ENCODE measurements around the gene ARAP3. TPM values are rescaled to one million over a fixed set of nuclear protein-coding genes. Genes with fewer than 3 reads are reported as not detected.

Gene ARAP3
- total RNA-seq, 1 experiment from 2014 or later = 27.6 TPM

DNA sequence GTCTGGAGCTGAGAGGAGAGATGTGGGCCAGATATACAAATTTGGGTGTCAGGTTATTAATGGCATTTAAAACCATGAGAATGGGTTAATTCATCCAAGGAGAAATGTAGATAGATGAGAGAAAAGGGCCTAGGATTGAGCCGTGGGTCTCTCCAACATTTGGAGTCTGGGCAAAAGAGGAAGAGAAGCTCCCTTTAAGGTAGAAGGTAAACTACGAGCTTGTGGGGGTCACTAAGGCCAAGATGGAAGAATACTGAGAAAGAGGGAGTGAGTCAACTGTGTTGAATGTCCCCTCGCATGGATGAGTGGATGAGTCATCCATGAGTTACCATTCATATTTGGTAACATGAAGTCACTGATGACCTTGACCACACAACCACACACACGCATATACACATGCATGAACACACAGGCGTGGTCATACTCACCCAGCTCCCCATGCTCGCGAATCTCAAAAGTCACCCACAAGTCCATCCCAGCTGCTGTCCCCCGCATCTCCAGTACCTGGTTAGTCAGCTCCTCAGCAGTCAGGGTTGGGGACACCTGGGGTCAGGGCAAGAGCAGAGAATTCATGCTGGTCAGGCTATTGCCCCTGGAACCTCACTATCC is 24.0 kb downstream of the ARAP3 start:
- Histone ChIP-seq H3K23me2 (ENCODE audit: insufficient read length, low read depth, low read length, poor library complexity, severe bottlenecking) (no peaks in the 10 kb centered on the region), H2BK20ac (ENCODE audit: low read depth, low read length, poor library complexity, severe bottlenecking) (no peak overlapping the region), H4K5ac (ENCODE audit: insufficient read length, low read depth, low read length) (no peak overlapping the region), H4K91ac (ENCODE audit: insufficient read length, low read depth, low read length) (no peak overlapping the region), H2BK5ac (ENCODE audit: insufficient read length, low read length) (no peak overlapping the region), H2BK15ac (ENCODE audit: low read depth, low read length) (no peak overlapping the region), H2BK12ac (ENCODE audit: insufficient read length, low read depth, low read length) (no peak overlapping the region), H3K9ac (ENCODE audit: extremely low read depth, insufficient read length, low read length) (no peak overlapping the region), H3T11ph (ENCODE audit: low read length) (no peak overlapping the region), H2BK120ac (ENCODE audit: low read depth, low read length, poor library complexity, severe bottlenecking) (no peak overlapping the region), H3K79me2 (ENCODE audit: insufficient read depth, low read length) (no peaks in the 10 kb centered on the region), H4K8ac (replicated peaks; ENCODE audit: insufficient read length, low read depth, low read length) (no peak overlapping the region), H3K23ac (ENCODE audit: insufficient read length, low read depth, low read length) (no peak overlapping the region), H4K20me1 (ENCODE audit: control insufficient read depth, insufficient read depth, insufficient read length) (no peaks in the 10 kb centered on the region), H3K27me3 (ENCODE audit: insufficient read depth, low read length) (no peaks in the 10 kb centered on the region), H3K4ac (ENCODE audit: low read depth, low read length) (no peak overlapping the region), H2AFZ (ENCODE audit: low read length) (no peak overlapping the region), H3K79me1 (ENCODE audit: insufficient read depth, low read depth, low read length, poor library complexity, severe bottlenecking) (no peaks in the 10 kb centered on the region), H3K56ac (ENCODE audit: insufficient read length, low read depth, low read length) (no peak overlapping the region), H3K4me1 (ENCODE audit: insufficient read depth, low read length) (no peaks in the 10 kb centered on the region), H3K9me3 (ENCODE audit: control insufficient read depth, low read depth, low read length) (no peaks in the 10 kb centered on the region), H3K27ac (ENCODE audit: insufficient read length, low read depth, low read length) (no peak overlapping the region), H3K14ac (ENCODE audit: insufficient read depth, low read length) (no peak overlapping the region), H3K4me2 (ENCODE audit: insufficient read depth, insufficient read length, low read length) (no peak overlapping the region), H2AK5ac (ENCODE audit: insufficient read length, low read length) (no peak overlapping the region), H3K18ac (ENCODE audit: insufficient read length, low read depth, low read length) (no peak overlapping the region)
- TF ChIP-seq, protein P1, sequence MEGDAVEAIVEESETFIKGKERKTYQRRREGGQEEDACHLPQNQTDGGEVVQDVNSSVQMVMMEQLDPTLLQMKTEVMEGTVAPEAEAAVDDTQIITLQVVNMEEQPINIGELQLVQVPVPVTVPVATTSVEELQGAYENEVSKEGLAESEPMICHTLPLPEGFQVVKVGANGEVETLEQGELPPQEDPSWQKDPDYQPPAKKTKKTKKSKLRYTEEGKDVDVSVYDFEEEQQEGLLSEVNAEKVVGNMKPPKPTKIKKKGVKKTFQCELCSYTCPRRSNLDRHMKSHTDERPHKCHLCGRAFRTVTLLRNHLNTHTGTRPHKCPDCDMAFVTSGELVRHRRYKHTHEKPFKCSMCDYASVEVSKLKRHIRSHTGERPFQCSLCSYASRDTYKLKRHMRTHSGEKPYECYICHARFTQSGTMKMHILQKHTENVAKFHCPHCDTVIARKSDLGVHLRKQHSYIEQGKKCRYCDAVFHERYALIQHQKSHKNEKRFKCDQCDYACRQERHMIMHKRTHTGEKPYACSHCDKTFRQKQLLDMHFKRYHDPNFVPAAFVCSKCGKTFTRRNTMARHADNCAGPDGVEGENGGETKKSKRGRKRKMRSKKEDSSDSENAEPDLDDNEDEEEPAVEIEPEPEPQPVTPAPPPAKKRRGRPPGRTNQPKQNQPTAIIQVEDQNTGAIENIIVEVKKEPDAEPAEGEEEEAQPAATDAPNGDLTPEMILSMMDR (conservative IDR thresholded peaks at IDR 0.05) = no peak
- Mint-ChIP-seq H3K36me3 (ENCODE audit: insufficient read depth in 1 of 3, low read depth in 3 of 3) (peaks cover 38 to 72% (median 48%) of the 10 kb centered on the region in 3 experiments), H3K4me3 (no peak overlapping the region), H3K9me3 (no peaks in the 10 kb centered on the region; a peak in 1 of 5 replicates), H3K4me1 (no peaks in the 10 kb centered on the region), H3K27me3 (ENCODE audit: low read depth) (no peaks in the 10 kb centered on the region), H3K27ac (peak overlapping the region in 1 of 3 experiments; percentile 14; a peak in 1 of 7 replicates)
- DNase-seq = no peak
- no CpG with 5 or more reads among the region's 8 CpGs for WGBS (ENCODE audit: extremely low coverage, insufficient read length, low lambda C conversion rate)

Measured in H9 (cell line).